HG03066 (cell line): ENCODE data around the gene TRIO.

Experiments
- ATAC-seq: cut with Tn5 transposase; IDR thresholded peaks from one replicate; pipeline ENCODE4 v1.9.1; 2021; ENCODE audit warnings: low read depth; ENCODE audit not compliant: unreplicated experiment

Gene TRIO

GRCh38 chr5:14145435-14146334 is 2.5 kb downstream of the TRIO start:
- ATAC-seq, result no peak

DNA sequence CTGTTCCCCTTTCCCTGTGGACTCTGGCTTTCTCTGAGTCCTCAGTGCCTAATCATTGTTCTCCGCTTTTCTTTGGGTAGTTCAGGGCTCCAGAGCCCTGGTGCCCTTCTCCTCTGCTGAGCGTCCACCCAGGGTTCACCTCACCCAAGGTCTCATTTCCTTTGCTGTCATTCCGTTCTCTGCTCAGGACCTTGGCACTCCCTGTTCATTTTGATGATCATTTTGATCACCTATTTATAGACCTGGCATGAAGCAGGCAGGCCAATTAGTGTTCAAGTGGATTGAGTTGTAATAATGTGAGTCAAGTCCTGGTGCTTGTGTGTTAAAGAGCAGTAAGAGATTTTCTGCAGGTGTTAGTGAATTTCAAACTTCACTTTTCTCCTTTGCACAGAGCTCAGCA is 3.6 kb downstream of the TRIO start:
- ATAC-seq, result no peak

- ATAC-seq, result no peak
Measured at GRCh38 chr5:14147210-14147609, 4.1 kb downstream of the TRIO start.

DNA sequence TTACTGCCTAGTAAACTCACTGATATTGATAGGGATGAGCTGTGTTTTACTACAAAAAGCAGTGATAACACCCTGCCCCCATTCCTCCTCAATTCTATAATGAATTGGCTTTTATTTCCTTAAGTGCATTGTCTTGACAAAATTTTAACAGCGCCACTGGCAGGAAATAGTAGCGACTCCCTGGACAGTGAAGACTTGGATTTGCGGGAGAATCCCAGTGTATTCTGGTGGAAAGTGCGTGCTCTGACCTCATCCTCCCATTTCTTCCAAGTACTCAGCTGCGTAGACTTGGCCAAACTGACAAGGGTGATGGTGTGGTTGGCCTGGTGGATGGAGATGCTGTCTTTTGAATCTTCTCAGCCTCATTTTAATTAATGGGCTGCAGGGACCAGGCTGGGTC is 5.3 kb downstream of the TRIO start:
- no peak for ATAC-seq

DNA sequence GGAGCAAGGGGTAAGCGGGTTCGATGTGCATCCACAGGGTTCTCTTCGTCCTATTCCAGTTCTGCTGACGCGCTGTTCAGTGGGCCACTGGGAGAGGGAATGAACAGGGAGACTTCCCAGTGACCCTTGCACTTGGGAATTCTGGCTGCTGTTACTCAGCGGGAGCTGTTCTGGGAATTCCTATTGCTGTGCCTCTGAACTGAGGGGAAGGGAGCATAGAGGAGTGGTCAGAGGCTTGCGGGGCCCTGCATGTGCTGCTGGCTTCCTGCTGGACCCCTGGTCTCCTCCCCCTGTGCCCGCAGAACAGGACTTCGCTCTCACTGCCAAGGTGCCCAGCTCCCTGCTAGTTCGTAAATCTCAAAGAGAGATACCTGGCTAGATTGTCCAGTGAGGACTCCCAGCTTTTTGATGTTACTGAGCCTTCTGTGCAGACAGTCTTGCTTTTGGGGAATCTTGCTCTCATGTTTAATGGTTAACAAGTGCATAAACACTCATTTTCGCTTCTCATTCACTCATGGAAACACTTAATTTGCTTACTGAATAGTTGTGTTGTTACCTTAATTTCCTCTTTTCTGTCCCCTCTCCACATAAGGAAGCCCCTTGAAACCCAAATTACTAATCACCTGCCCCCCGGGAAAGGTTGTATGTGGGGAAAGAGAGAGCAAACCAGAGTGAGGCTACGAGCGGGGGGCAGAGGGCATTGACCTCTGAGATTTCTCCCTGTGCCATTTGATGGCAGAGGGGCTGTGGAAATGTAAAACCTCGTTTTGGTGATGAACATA is 5.9 kb downstream of the TRIO start:
- no peak for ATAC-seq

DNA sequence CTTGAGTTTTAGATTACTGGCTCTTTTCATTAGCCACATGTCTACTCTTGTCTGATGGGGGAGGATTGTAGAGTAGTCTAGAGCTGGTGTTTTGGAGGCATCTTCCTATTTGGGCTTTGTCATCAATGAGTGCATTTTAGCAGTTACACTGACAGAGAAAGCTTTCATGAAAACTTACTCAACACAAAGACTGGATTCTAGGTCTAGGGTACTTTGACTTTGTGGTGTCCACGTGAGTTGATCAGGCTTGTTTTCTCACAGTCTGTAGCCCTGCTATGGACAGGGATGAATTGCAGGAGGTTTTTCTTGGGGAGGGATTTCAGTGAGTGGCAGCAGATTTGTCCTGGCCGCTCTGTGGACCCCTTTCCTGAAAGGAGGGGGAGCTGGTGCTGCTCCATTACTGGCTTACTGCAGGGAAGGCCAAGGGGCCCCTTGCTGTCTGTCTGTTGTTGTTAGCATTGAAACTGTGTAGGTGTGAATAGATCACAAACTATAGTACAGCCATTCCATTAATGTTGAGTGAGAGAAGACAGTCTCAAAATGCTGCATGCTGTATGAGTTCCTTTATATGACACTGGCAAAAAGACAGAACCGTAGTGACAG is 6.6 kb downstream of the TRIO start:
- no peak for ATAC-seq

DNA sequence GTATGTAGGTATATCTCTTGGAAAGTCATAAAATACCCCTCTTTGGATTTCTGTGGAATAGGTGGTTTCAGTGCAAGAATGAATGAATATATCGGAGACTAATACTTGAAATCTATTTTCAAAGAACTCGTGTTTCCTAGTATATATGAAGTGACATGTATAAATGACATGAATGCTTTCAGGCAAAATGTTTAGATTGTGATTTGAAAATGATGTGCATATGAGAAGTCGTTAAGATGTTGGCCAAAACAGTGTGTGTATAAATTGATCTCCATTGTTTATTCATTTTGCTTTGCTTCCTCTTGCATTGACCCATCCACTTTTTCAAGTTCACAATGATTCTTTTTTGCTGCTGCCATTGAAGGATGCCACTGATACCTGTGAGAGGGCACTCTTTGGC is 8.3 kb downstream of the TRIO start:
- ATAC-seq, result no peak

DNA sequence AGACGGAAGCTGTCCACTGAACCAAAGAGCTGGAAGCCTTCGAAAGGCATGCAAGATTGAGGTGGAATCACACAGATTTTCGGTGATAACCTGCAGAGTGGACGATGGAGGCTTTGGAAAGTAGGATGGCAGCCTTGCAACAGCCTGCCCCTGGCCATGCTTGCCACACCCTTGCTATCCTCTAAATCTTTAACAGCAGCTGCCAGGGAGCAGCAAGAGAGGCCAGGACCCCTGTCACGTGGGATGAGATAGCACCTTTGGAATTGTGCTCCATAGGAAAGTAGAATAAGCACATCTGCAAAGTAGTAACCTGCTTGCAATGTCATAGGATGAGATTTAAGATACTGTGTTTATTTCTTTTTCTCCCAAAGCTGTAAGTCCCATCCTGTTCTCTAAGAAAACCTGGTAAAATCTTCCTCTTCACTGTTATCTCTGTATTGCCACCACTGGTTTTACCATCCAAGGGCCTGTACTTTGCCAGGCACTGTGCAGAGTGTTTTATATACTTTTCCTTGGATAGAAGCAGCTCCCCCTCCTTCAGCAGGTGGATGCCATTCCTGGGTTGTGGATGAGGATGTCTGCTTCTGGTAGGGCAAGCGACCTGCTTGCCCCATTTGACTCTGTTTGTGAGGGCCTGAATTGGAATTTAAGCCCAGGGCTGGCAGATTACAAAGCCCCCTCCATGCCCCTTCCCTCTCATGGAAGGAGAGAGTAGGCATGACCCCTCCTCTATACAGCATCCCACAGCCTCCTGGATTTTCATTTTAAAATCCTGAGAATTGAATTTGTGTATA is 10.1 kb downstream of the TRIO start:
- ATAC-seq, result no peak

- ATAC-seq, result no peak
Measured at GRCh38 chr5:14153932-14154731, 11.0 kb downstream of the TRIO start.

DNA sequence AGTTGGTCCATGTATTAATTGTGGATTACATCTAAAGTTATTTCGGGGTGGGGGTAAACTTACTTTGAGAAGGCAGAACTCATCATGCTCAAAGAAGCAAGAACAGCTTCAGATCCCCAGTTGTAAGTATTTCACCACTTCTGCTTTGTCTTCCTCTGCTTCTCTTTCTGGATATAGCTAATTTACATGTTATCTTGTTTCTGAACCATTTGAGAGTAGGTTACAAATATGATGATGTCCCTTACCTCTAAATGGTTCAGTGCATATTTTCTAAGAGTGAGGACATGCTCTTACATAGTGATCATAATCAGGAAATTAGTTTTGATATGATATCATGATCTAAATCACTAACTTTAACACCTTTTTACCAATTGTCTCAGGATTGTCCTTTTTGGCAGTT is 11.9 kb downstream of the TRIO start:
- peak; percentile 57 for ATAC-seq

GRCh38 chr5:14155739-14156138 is 12.6 kb downstream of the TRIO start:
- no peak for ATAC-seq

- no peak for ATAC-seq
Measured at GRCh38 chr5:14156290-14156649, 13.1 kb downstream of the TRIO start.

GRCh38 chr5:14156650-14157492 is 13.7 kb downstream of the TRIO start:
- ATAC-seq, result peak; percentile 58

- ATAC-seq, result no peak
Measured at GRCh38 chr5:14157493-14157782, 14.3 kb downstream of the TRIO start.

- no peak for ATAC-seq
Measured at GRCh38 chr5:14158890-14159666, 15.9 kb downstream of the TRIO start.

DNA sequence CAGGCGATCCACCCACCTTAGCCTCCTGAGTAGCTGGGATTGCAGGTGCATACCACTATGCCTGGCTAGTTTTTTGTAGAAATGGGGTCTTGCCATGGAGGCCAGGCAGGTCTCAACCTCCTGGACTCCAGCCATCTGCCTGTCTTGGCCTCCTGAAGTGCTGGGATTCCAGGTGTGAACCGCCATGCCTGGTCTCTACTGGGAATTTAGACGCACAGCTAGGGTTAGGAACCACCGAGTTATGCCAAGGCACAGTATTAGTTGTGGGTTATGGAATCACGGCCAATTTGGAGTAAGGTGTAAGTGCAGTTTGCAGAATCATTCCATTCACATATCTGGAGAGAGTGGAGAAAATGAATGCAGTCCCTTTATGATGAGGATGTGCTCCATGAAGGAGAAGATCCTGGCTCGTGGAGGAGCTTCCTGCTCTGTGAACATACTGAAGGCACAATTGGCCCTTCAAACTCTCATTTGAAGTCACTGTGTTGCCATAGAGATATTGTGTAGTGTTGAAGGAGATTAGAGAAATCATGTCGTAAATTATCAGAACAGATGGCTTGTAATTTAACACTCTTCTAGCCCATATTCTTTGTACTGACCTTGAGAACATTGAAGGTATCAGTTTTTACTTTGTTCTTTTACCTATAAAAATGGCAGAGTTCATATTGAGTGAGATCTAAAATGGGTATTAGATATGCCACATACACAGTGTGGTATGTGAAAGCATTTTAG is 18.8 kb downstream of the TRIO start:
- ATAC-seq, result no peak

DNA sequence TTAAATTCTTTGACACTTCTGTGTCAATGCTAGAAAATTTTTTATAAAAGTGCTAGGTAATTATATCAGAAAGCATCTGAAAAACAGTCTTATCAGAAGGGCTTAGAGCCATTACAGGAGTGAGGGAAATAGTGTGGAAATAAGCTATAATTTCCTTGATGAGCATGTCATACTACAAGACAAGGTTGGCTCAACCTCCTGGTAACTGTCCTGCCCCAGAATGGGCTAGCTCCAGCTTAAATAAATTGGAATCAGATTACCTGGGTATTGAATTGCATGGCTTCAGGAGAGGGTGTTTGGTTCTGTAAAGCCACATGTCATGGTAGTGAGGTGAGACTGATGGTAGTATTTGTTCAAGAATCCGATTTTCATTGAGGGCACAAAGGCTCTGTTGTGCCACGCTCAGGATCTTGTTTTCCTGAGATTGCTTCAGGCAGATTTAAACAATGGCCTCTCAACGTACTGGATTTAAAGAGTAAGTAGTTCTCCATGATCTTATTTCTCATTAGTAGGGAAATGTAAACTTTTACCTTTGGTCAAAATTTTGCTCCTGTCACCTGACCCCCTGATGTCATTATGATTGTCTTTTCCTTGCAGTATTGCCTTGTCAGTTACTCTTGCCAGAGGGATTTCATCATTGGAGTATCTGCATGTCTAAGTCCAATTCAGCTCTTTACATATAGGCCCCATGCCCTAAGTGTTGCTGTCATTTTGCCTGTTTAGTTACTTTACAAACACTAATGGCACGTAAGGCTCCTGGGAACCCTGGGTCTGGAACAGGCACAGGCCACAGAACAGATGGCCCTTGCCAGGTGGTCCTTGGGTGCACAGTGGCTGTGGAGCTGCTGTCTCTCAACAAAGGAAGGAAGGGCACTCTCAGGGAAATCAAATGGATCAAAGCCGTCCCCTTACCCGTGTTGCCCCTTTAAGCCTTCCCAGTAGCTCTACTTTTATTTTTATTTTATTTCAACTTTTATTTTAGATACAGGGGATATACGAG is 21.3 kb downstream of the TRIO start:
- no peak for ATAC-seq
